ENCODE measurements around the gene ITPR1. TPM values are rescaled to one million over a fixed set of nuclear protein-coding genes. Genes with fewer than 3 reads are reported as not detected.
"Not testable (repeated sequence)": the region's sequence is repeated elsewhere in the genome, so short reads cannot be mapped to it uniquely, and the experiment has no call there.

Gene ITPR1
- total RNA-seq, 1 donor from 2014 or later = 90.5 TPM

GRCh38 chr3:4571690-4572334 lies 78.7 kb downstream of the ITPR1 start:
- no peak for DNase-seq (ENCODE audit: low spot score)

GRCh38 chr3:4573153-4573552 lies 80.0 kb downstream of the ITPR1 start:
- DNase-seq (ENCODE audit: low spot score) = no peak

- DNase-seq (ENCODE audit: low spot score) = no peak
Measured at GRCh38 chr3:4574426-4574965, 81.3 kb downstream of the ITPR1 start.

- DNase-seq (ENCODE audit: low spot score) = no peak
Measured at GRCh38 chr3:4575381-4575780, 82.2 kb downstream of the ITPR1 start.

GRCh38 chr3:4577721-4578120 lies 84.6 kb downstream of the ITPR1 start:
- DNase-seq (ENCODE audit: low spot score) = no peak

- DNase-seq (ENCODE audit: low spot score) = no peak
Measured at GRCh38 chr3:4580346-4581123, 87.4 kb downstream of the ITPR1 start.

- DNase-seq (ENCODE audit: low spot score) = peak; percentile 22
Measured at GRCh38 chr3:4581124-4581424, 87.9 kb downstream of the ITPR1 start.

- DNase-seq (ENCODE audit: low spot score) = no peak
Measured at GRCh38 chr3:4581498-4581897, 88.3 kb downstream of the ITPR1 start.

GRCh38 chr3:4581920-4582611 lies 88.9 kb downstream of the ITPR1 start:
- no peak for DNase-seq (ENCODE audit: low spot score)

- no peak for DNase-seq (ENCODE audit: low spot score)
Measured at GRCh38 chr3:4582624-4583023, 89.5 kb downstream of the ITPR1 start.

GRCh38 chr3:4583416-4583815 lies 90.3 kb downstream of the ITPR1 start:
- peak; percentile 18 for DNase-seq (ENCODE audit: low spot score)

- DNase-seq (ENCODE audit: low spot score) = peak; percentile 24
Measured at GRCh38 chr3:4584456-4585249, 91.5 kb downstream of the ITPR1 start.

- no peak for DNase-seq (ENCODE audit: low spot score)
Measured at GRCh38 chr3:4586381-4586780, 93.2 kb downstream of the ITPR1 start.

- DNase-seq (ENCODE audit: low spot score) = no peak
Measured at GRCh38 chr3:4587061-4587837, 94.1 kb downstream of the ITPR1 start.

GRCh38 chr3:4587838-4588105 lies 94.6 kb downstream of the ITPR1 start:
- no peak for DNase-seq (ENCODE audit: low spot score)

- no peak for DNase-seq (ENCODE audit: low spot score)
Measured at GRCh38 chr3:4588466-4588865, 95.3 kb downstream of the ITPR1 start.

GRCh38 chr3:4589475-4590097 lies 96.4 kb downstream of the ITPR1 start:
- DNase-seq (ENCODE audit: low spot score) = no peak

GRCh38 chr3:4590849-4591248 lies 97.7 kb downstream of the ITPR1 start:
- not testable (repeated sequence) for DNase-seq (ENCODE audit: low spot score)

- DNase-seq (ENCODE audit: low spot score) = no peak
Measured at GRCh38 chr3:4591669-4592068, 98.5 kb downstream of the ITPR1 start.

- DNase-seq (ENCODE audit: low spot score) = no peak
Measured at GRCh38 chr3:4593014-4593413, 99.9 kb downstream of the ITPR1 start.

- no peak for DNase-seq (ENCODE audit: low spot score)
Measured at GRCh38 chr3:4595710-4596113, 102.6 kb downstream of the ITPR1 start.

Data from mucosa of gallbladder (tissue), 1 donor.